HUES6 (cell line): Measurements from ENCODE around the gene IRAK1BP1.
"Not testable (repeated sequence)": the region's sequence is repeated elsewhere in the genome, so short reads cannot be mapped to it uniquely, and the experiment has no call there.

Experiments used
- H3K27ac ChIP-seq: 2 replicates; pipeline ENCODE4 v1.7.0; 2013; ENCODE audit warnings: low read depth, mild to moderate bottlenecking, low read length, inconsistent platforms
- H3K27me3 ChIP-seq: 2 replicates; pipeline ENCODE4 v1.6.1; 2013; ENCODE audit warnings: low read length; ENCODE audit not compliant: control insufficient read depth, insufficient read depth
- H3K36me3 ChIP-seq: 2 replicates; pipeline ENCODE4 v1.6.1; 2013; ENCODE audit warnings: low read length; ENCODE audit not compliant: control insufficient read depth, insufficient read depth
- H3K4me1 ChIP-seq: 2 replicates; pipeline ENCODE4 v1.6.1; 2013; ENCODE audit warnings: low read length; ENCODE audit not compliant: control insufficient read depth, insufficient read depth
- H3K4me3 ChIP-seq: 2 replicates; pipeline ENCODE4 v1.5.1; 2013; ENCODE audit warnings: low read depth, low read length
- H3K9ac ChIP-seq: one replicate; pipeline ENCODE4 v1.6.1; 2013; ENCODE audit warnings: mild to moderate bottlenecking, low read length
- H3K9me3 ChIP-seq: 2 replicates; pipeline ENCODE4 v1.6.1; 2013; ENCODE audit warnings: low read depth, low read length; ENCODE audit not compliant: control insufficient read depth, insufficient read depth

IRAK1BP1 gene

DNA sequence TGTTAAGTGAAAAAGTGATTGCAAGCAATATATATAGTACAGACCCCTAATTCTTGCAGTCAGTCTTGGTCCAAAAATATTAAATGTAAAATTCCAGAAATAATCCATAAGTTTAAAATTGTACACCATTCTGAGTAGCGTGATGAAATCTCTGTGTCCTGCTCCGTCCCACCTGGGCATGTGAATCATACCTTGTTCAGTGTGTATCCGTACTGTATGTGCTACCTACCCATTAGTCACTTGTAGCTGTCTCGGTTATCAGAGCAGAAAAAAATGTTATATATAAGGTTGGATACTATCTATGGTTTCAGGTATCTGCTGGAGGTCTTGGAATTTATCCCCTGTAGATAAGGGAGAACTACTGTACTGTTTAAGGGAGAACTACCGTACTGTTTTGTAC lies 16.3 kb downstream of the IRAK1BP1 start:
- peaks cover 3% of the 10 kb centered on the region; the same call in 1 of the 2 replicates for H3K36me3 ChIP-seq
- no peak overlapping the region for H3K27ac ChIP-seq
- no peaks in the 10 kb centered on the region for H3K4me1 ChIP-seq
- H3K9ac ChIP-seq = no peak overlapping the region
- H3K4me3 ChIP-seq = no peak overlapping the region
- peaks cover 8% of the 10 kb centered on the region for H3K9me3 ChIP-seq
- no peaks in the 10 kb centered on the region for H3K27me3 ChIP-seq

DNA sequence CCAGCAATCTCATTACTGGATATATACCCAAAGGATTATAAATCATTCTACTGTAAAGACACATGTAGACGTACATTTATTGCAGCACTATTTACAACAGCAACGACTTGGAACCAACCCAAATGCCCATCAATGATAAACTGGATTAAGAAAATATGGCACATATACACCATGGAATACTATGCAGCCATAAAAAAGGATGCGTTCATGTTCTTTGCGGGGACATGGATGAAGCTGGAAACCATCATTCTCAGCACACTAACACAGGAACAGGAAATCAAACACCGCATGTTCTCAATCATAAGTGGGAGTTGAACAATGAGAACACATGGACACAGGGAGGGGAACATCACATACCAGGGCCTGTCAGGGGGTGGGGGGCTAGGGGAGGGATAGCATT lies 22.6 kb downstream of the IRAK1BP1 start:
- not testable (repeated sequence) for H3K4me1 ChIP-seq, H3K36me3 ChIP-seq, H3K4me3 ChIP-seq, H3K27me3 ChIP-seq, H3K9ac ChIP-seq, H3K27ac ChIP-seq, H3K9me3 ChIP-seq

GRCh38 chr6:78896227-78896626 lies 28.9 kb downstream of the IRAK1BP1 start:
- H3K4me3 ChIP-seq = no peak overlapping the region
- no peaks in the 10 kb centered on the region; the same call in 1 of the 2 replicates for H3K36me3 ChIP-seq
- no peak overlapping the region for H3K27ac ChIP-seq
- no peaks in the 10 kb centered on the region for H3K4me1 ChIP-seq
- H3K9ac ChIP-seq = no peak overlapping the region
- H3K9me3 ChIP-seq = no peaks in the 10 kb centered on the region
- no peaks in the 10 kb centered on the region for H3K27me3 ChIP-seq

DNA sequence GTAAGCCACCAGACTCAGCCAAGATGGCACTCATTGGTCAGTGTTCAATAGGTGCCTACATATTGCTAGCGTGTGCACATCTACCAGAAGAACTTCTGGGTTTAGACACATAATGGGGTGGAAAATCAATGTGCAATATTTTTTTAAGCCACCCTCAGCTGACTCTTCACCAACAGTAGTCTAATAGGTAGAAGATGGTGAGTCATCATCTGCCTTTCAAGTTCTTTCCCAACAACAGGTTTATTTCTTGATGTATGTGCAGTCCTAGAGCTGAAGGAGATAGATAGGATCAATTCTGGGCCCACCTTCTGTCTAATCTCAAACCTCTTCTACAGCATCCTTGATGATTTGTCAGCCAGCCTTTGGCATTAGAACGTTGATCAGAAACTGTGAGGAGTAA lies 41.3 kb downstream of the IRAK1BP1 start:
- Histone ChIP-seq H3K27ac (no peak overlapping the region), H3K27me3 (peaks cover 26% of the 10 kb centered on the region), H3K9ac (no peak overlapping the region), H3K4me3 (no peak overlapping the region), H3K4me1 (peaks cover 6% of the 10 kb centered on the region; the same call in 1 of the 2 replicates), H3K9me3 (no peaks in the 10 kb centered on the region), H3K36me3 (no peaks in the 10 kb centered on the region)

GRCh38 chr6:78909391-78909790 lies 42.0 kb downstream of the IRAK1BP1 start:
- no peak overlapping the region for H3K27ac ChIP-seq

DNA sequence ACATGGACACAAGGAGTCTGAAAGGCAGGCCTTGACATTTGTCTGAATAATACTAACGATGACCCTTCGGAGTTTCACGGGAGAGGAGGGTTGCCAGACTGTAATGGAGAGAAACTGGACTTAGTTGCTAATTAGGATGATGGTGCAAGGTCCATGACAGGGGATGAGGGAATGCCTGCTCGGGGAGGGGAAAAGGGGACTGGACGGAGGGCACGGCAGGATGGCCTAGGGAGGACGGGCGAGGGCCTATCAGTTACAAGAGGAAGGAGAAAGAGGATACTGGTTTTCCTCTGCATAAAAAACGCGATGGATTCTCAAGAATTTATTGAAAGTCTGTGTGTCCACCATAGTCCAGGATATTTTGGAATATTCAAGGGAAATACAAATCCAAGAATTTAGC lies 42.7 kb downstream of the IRAK1BP1 start:
- H3K9me3 ChIP-seq = no peaks in the 10 kb centered on the region
- peaks cover 6% of the 10 kb centered on the region; the same call in 1 of the 2 replicates for H3K4me1 ChIP-seq
- H3K36me3 ChIP-seq = no peaks in the 10 kb centered on the region
- H3K4me3 ChIP-seq = peak overlapping the region; percentile 69
- H3K27me3 ChIP-seq = peaks cover 26% of the 10 kb centered on the region
- no peak overlapping the region for H3K27ac ChIP-seq
- no peak overlapping the region for H3K9ac ChIP-seq

More at GRCh38 chr6:78909391-78909790, 42.0 kb downstream of the IRAK1BP1 start:
- H3K9me3 ChIP-seq = no peaks in the 10 kb centered on the region
- H3K36me3 ChIP-seq = no peaks in the 10 kb centered on the region
- peaks cover 6% of the 10 kb centered on the region; the same call in 1 of the 2 replicates for H3K4me1 ChIP-seq
- no peak overlapping the region for H3K9ac ChIP-seq
- H3K4me3 ChIP-seq = no peak overlapping the region
- peaks cover 26% of the 10 kb centered on the region for H3K27me3 ChIP-seq

GRCh38 chr6:78910591-78911171 lies 43.3 kb downstream of the IRAK1BP1 start:
- Histone ChIP-seq H3K4me1 (peaks cover 6% of the 10 kb centered on the region; the same call in 1 of the 2 replicates), H3K27me3 (peaks cover 26% of the 10 kb centered on the region), H3K9ac (peak overlapping the region; percentile 41), H3K9me3 (no peaks in the 10 kb centered on the region), H3K36me3 (no peaks in the 10 kb centered on the region), H3K27ac (no peak overlapping the region), H3K4me3 (peak overlapping the region; percentile 69)

GRCh38 chr6:78911218-78911940 lies 44.0 kb downstream of the IRAK1BP1 start:
- H3K27ac ChIP-seq = no peak overlapping the region
- H3K4me1 ChIP-seq = peaks cover 6% of the 10 kb centered on the region; the same call in 1 of the 2 replicates
- no peaks in the 10 kb centered on the region for H3K9me3 ChIP-seq
- peak overlapping the region; percentile 69 for H3K4me3 ChIP-seq
- peaks cover 26% of the 10 kb centered on the region for H3K27me3 ChIP-seq
- peak overlapping the region; percentile 41 for H3K9ac ChIP-seq
- no peaks in the 10 kb centered on the region for H3K36me3 ChIP-seq

GRCh38 chr6:78916411-78916810 lies 49.1 kb downstream of the IRAK1BP1 start:
- Histone ChIP-seq H3K27ac (no peak overlapping the region), H3K4me3 (no peak overlapping the region), H3K9ac (no peak overlapping the region), H3K36me3 (no peaks in the 10 kb centered on the region), H3K4me1 (no peaks in the 10 kb centered on the region), H3K27me3 (peaks cover 10% of the 10 kb centered on the region), H3K9me3 (peaks cover 7% of the 10 kb centered on the region)

DNA sequence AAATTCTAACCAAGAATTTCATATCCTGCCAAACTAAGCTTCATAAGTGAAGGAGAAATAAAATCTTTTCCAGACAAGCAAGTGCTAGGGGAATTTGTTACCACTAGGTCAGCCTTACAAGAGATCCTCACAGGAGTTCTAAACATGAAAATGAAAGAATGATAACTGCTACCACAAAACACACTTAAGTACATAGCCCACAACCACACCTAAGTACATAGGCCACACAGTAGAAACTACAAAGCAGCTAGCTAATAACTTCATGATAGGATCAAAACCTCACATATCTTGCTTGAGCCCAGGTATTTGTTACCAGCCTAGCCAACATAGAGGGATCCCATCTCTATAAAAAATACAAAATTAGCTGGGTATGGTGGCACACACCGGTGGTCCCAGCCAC lies 50.4 kb downstream of the IRAK1BP1 start:
- Histone ChIP-seq H3K27ac (no peak overlapping the region), H3K4me3 (no peak overlapping the region), H3K36me3 (no peaks in the 10 kb centered on the region), H3K9ac (no peak overlapping the region), H3K9me3 (peaks cover 10% of the 10 kb centered on the region), H3K27me3 (no peaks in the 10 kb centered on the region), H3K4me1 (no peaks in the 10 kb centered on the region)

- not testable (repeated sequence) for H3K27ac ChIP-seq, H3K27me3 ChIP-seq, H3K4me1 ChIP-seq, H3K4me3 ChIP-seq, H3K9ac ChIP-seq, H3K36me3 ChIP-seq
- peaks cover 14% of the 10 kb centered on the region for H3K9me3 ChIP-seq
Observed at GRCh38 chr6:78921168-78921567, 53.8 kb downstream of the IRAK1BP1 start.
